Trophoblast cell (in vitro differentiated cells and primary cell): Measurements from ENCODE around the gene TCHP.

ENCODE experiments used
- DNase-seq, 2 donors: peaks; one replicate each; pipeline ENCODE4 v3.0.0-alpha.2; 2016
- H2AFZ ChIP-seq: 2 replicates; pipeline ENCODE4 v1.6.1; 2013; ENCODE audit warnings: low read length, moderate library complexity, mild to moderate bottlenecking; ENCODE audit not compliant: insufficient read depth, poor library complexity
- H2AK5ac ChIP-seq: 2 replicates; pipeline ENCODE4 v1.6.1; 2013; ENCODE audit warnings: mild to moderate bottlenecking, low read length
- H2BK120ac ChIP-seq: 2 replicates; pipeline ENCODE4 v1.6.1; 2013; ENCODE audit warnings: low read length, mild to moderate bottlenecking, moderate library complexity; ENCODE audit not compliant: insufficient read depth, poor library complexity
- H2BK12ac ChIP-seq: 2 replicates; pipeline ENCODE4 v1.6.1; 2013; ENCODE audit warnings: mild to moderate bottlenecking, low read length, moderate library complexity
- H2BK5ac ChIP-seq: 2 replicates; pipeline ENCODE4 v1.6.1; 2013; ENCODE audit warnings: low read length, low read depth, moderate library complexity, mild to moderate bottlenecking; ENCODE audit not compliant: poor library complexity
- H3K14ac ChIP-seq: 2 replicates; pipeline ENCODE4 v1.6.1; 2013; ENCODE audit warnings: mild to moderate bottlenecking, low read length
- H3K18ac ChIP-seq: 2 replicates; pipeline ENCODE4 v1.6.1; 2013; ENCODE audit warnings: mild to moderate bottlenecking, low read length
- H3K23ac ChIP-seq: 2 replicates; pipeline ENCODE4 v1.6.1; 2013; ENCODE audit warnings: low read length
- H3K27ac ChIP-seq: 2 replicates; pipeline ENCODE4 v1.5.1; 2013; ENCODE audit warnings: low read depth, mild to moderate bottlenecking, inconsistent platforms, low read length, moderate library complexity
- H3K27me3 ChIP-seq: 2 replicates; pipeline ENCODE4 v1.6.1; 2013; ENCODE audit warnings: inconsistent platforms, mild to moderate bottlenecking, low read length, moderate library complexity; ENCODE audit not compliant: insufficient read depth
- H3K36me3 ChIP-seq, 2 experiments: 1 replicate in 1 of 2; 2 replicates in 1 of 2; pipeline ENCODE4 v1.6.1; 2013; ENCODE audit warnings: low read length in 2 of 2, mild to moderate bottlenecking in 2 of 2, moderate library complexity in 1 of 2; ENCODE audit not compliant: insufficient read depth in 2 of 2, control insufficient read depth in 1 of 2
- H3K4ac ChIP-seq: 2 replicates; pipeline ENCODE4 v1.6.1; 2013; ENCODE audit warnings: low read depth, mild to moderate bottlenecking, low read length, moderate library complexity
- H3K4me1 ChIP-seq, 2 experiments: 1 replicate in 1 of 2; 2 replicates in 1 of 2; pipeline ENCODE4 v1.6.1; 2013; ENCODE audit warnings: low read length in 2 of 2, mild to moderate bottlenecking in 2 of 2, moderate library complexity in 1 of 2; ENCODE audit not compliant: insufficient read depth in 2 of 2, control insufficient read depth in 1 of 2
- H3K4me2 ChIP-seq: 2 replicates; pipeline ENCODE4 v1.6.1; 2013; ENCODE audit warnings: inconsistent platforms, mild to moderate bottlenecking, low read length, moderate library complexity
- H3K4me3 ChIP-seq: 2 replicates; pipeline ENCODE4 v1.5.1; 2013; ENCODE audit warnings: mild to moderate bottlenecking, low read depth, low read length, inconsistent platforms
- H3K79me1 ChIP-seq: one replicate; pipeline ENCODE4 v1.6.1; 2013; ENCODE audit warnings: low read length
- H3K79me2 ChIP-seq: 2 replicates; pipeline ENCODE4 v1.6.1; 2013; ENCODE audit warnings: low read length, mild to moderate bottlenecking; ENCODE audit not compliant: control insufficient read depth, insufficient read depth, poor library complexity
- H3K9ac ChIP-seq: 2 replicates; pipeline ENCODE4 v1.6.1; 2013; ENCODE audit warnings: mild to moderate bottlenecking, low read length
- H3K9me3 ChIP-seq: 2 replicates; pipeline ENCODE4 v1.6.1; 2013; ENCODE audit warnings: low read depth, mild to moderate bottlenecking, control low read depth, inconsistent platforms, low read length; ENCODE audit not compliant: insufficient read depth
- H4K12ac ChIP-seq: 2 replicates; pipeline ENCODE4 v1.6.1; 2013; ENCODE audit warnings: low read depth, mild to moderate bottlenecking, low read length, moderate library complexity
- H4K8ac ChIP-seq: 2 replicates; pipeline ENCODE4 v1.6.1; 2013; ENCODE audit warnings: low read depth, mild to moderate bottlenecking, low read length, moderate library complexity
- H4K91ac ChIP-seq: one replicate; pipeline ENCODE4 v1.6.1; 2013; ENCODE audit warnings: low read depth, mild to moderate bottlenecking, low read length, moderate library complexity
- WGBS: extraction: QIAGEN DNeasy Blood & Tissue Kit; methylation state at CpG from one replicate; pipeline ENCODE4 v1.1.7; 2013; ENCODE audit warnings: missing lambda C conversion rate; ENCODE audit not compliant: insufficient read length, insufficient coverage; ENCODE audit errors: extremely low coverage; 5-methylcytosine and 5-hydroxymethylcytosine counted together

The TCHP gene

GRCh38 chr12:109871668-109872314, 28.3 kb upstream of the TCHP start:
- Histone ChIP-seq H3K18ac (peak overlapping the region; percentile 41), H3K14ac (no peak overlapping the region), H2BK5ac (no peak overlapping the region), H4K8ac (no peak overlapping the region), H4K91ac (peak overlapping the region; percentile 53), H3K4me1 (peaks cover 11% of the 10 kb centered on the region in 2 experiments), H3K4me3 (no peak overlapping the region), H3K9me3 (no peaks in the 10 kb centered on the region), H2BK12ac (no peak overlapping the region), H3K4ac (no peak overlapping the region), H2AFZ (no peak overlapping the region), H3K36me3 (no peaks in the 10 kb centered on the region), H3K79me1 (peaks cover 5% of the 10 kb centered on the region), H2AK5ac (no peak overlapping the region), H3K9ac (no peak overlapping the region), H3K27me3 (no peaks in the 10 kb centered on the region), H3K4me2 (no peak overlapping the region), H3K27ac (no peak overlapping the region), H4K12ac (no peak overlapping the region), H2BK120ac (peak overlapping the region; percentile 75), H3K79me2 (peaks cover 2% of the 10 kb centered on the region), H3K23ac (no peak overlapping the region)
- peak in 1 of 2 donors; percentile 47 for DNase-seq
- no CpG with 5 or more reads among the region's 7 CpGs for WGBS

GRCh38 chr12:109873653-109874052, 26.4 kb upstream of the TCHP start:
- no peak overlapping the region for H2BK5ac ChIP-seq
- H2BK12ac ChIP-seq = no peak overlapping the region
- H4K12ac ChIP-seq = no peak overlapping the region
- H3K4me3 ChIP-seq = no peak overlapping the region
- no peak overlapping the region for H2AFZ ChIP-seq
- H3K4me2 ChIP-seq = no peak overlapping the region
- no peak overlapping the region for H3K4ac ChIP-seq
- H3K4me1 ChIP-seq = peaks cover 13 to 14% of the 10 kb centered on the region in 2 experiments
- no CpG with 5 or more reads among the region's 6 CpGs for WGBS
- H3K27ac ChIP-seq = no peak overlapping the region
- H2BK120ac ChIP-seq = no peak overlapping the region
- no peak overlapping the region for H3K14ac ChIP-seq
- H3K9me3 ChIP-seq = no peaks in the 10 kb centered on the region
- no peaks in the 10 kb centered on the region for H3K79me2 ChIP-seq
- no peak overlapping the region for H3K23ac ChIP-seq
- no peak overlapping the region for H2AK5ac ChIP-seq
- no peaks in the 10 kb centered on the region for H3K36me3 ChIP-seq
- H4K91ac ChIP-seq = no peak overlapping the region
- peak in 1 of 2 donors; percentile 43 for DNase-seq
- no peak overlapping the region for H3K9ac ChIP-seq
- no peak overlapping the region for H3K18ac ChIP-seq
- no peak overlapping the region for H4K8ac ChIP-seq
- peaks cover 2% of the 10 kb centered on the region for H3K79me1 ChIP-seq
- H3K27me3 ChIP-seq = no peaks in the 10 kb centered on the region

GRCh38 chr12:109875572-109876131, 24.4 kb upstream of the TCHP start:
- no peak overlapping the region for H3K18ac ChIP-seq
- no peak overlapping the region for H2BK12ac ChIP-seq
- H2BK120ac ChIP-seq = no peak overlapping the region
- no peak overlapping the region for H2AFZ ChIP-seq
- peaks cover 22% of the 10 kb centered on the region in 2 experiments for H3K4me1 ChIP-seq
- no peak overlapping the region for H4K91ac ChIP-seq
- no CpG with 5 or more reads among the region's 6 CpGs for WGBS
- H3K4me2 ChIP-seq = no peak overlapping the region
- H4K8ac ChIP-seq = no peak overlapping the region
- H3K27me3 ChIP-seq = no peaks in the 10 kb centered on the region
- H3K79me2 ChIP-seq = peaks cover 3% of the 10 kb centered on the region
- no peak overlapping the region for H4K12ac ChIP-seq
- no peak overlapping the region for H3K27ac ChIP-seq
- H2BK5ac ChIP-seq = no peak overlapping the region
- no peak overlapping the region for H2AK5ac ChIP-seq
- H3K4me3 ChIP-seq = no peak overlapping the region
- H3K36me3 ChIP-seq = no peaks in the 10 kb centered on the region
- H3K79me1 ChIP-seq = peaks cover 7% of the 10 kb centered on the region
- no peak overlapping the region for H3K9ac ChIP-seq
- H3K4ac ChIP-seq = no peak overlapping the region
- H3K23ac ChIP-seq = no peak overlapping the region
- H3K14ac ChIP-seq = no peak overlapping the region
- peak; percentile 73 to 90 for DNase-seq
- H3K9me3 ChIP-seq = no peaks in the 10 kb centered on the region

- H3K23ac ChIP-seq = no peak overlapping the region
- no peak for DNase-seq
- H2AK5ac ChIP-seq = no peak overlapping the region
- H3K9me3 ChIP-seq = no peaks in the 10 kb centered on the region
- H3K27ac ChIP-seq = no peak overlapping the region
- no peaks in the 10 kb centered on the region for H3K36me3 ChIP-seq
- no peak overlapping the region for H2AFZ ChIP-seq
- no peak overlapping the region for H3K4me2 ChIP-seq
- H3K79me1 ChIP-seq = peaks cover 5% of the 10 kb centered on the region
- H3K4ac ChIP-seq = no peak overlapping the region
- no peak overlapping the region for H2BK120ac ChIP-seq
- no peak overlapping the region for H4K12ac ChIP-seq
- no peak overlapping the region for H3K4me3 ChIP-seq
- H2BK12ac ChIP-seq = no peak overlapping the region
- H3K9ac ChIP-seq = no peak overlapping the region
- H4K91ac ChIP-seq = no peak overlapping the region
- no peak overlapping the region for H4K8ac ChIP-seq
- H3K18ac ChIP-seq = no peak overlapping the region
- peaks cover 23 to 26% of the 10 kb centered on the region in 2 experiments for H3K4me1 ChIP-seq
- H2BK5ac ChIP-seq = no peak overlapping the region
- H3K27me3 ChIP-seq = no peaks in the 10 kb centered on the region
- peaks cover 3% of the 10 kb centered on the region for H3K79me2 ChIP-seq
- no peak overlapping the region for H3K14ac ChIP-seq
These were observed 23.7 kb upstream of the TCHP start for GRCh38 chr12:109876406-109876805.
